NCI-H187 treated with DMSO at 0.1 percent for 48 hours (cell line): Measurements from ENCODE around the gene NELL2.

Experiments used
- DNase-seq: peaks from one replicate; lab custom pipeline; 2025; lab: John Stamatoyannopoulos, UW

The NELL2 gene

DNA sequence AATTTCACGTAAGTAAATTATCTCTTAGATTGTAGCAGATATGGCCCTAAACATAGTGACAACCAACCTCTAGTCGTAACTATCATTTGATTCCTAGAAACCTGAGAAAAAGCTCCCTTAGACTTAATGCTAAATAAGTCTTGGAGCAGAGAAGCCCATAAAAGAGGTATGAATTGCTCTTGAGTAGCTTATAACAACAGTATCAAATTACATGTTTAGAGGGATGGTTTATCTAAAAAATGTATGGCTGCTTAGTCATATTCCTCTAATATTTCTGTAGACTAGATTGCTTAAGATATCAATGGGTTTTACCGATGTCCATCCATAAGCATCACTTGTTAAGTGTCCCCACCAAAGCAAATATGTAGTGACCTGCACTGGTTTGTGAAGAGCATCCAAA, 259.7 kb downstream of the NELL2 start:
- no peak for DNase-seq

GRCh38 chr12:44611538-44611937, 264.6 kb downstream of the NELL2 start:
- no peak for DNase-seq

GRCh38 chr12:44603701-44604100, 272.4 kb downstream of the NELL2 start:
- no peak for DNase-seq

GRCh38 chr12:44592626-44593025, 283.5 kb downstream of the NELL2 start:
- no peak for DNase-seq

DNA sequence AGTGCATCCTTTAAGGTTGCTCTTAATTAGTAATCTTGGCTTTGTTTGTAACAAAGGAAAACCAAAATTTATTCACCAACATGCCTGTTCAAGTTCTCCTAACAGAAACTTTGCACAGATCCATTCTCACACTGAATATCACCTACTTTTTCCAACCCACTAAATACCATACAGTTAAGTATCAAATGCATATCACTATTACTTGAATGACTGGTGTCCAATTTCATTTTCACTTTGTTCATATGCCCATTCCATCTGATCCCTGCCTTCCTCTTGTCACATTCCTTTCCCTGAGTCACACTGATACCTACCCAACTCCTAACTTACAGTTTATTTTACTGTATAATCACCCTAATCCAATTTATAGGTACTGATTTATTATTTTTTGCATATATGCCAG, 286.4 kb downstream of the NELL2 start:
- DNase-seq = no peak

DNA sequence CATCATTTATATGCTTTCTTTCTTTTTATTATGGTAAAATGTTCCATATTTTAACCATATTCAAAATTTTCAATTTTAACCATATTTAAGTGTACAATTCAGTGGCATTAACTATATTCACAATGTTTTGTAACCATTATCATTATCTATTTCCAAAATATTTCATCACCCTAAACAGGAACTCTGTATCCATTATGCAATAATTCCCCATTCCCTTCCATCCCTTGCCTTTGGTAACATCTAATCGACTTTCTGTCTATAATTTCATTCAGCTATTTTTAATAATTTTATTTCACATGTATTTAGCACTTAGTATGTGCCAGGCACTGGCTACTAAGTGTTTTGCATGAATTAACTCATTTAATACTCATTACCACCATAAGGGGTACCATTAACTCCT, 287.5 kb downstream of the NELL2 start:
- DNase-seq = no peak

GRCh38 chr12:44584625-44585024, 291.5 kb downstream of the NELL2 start:
- DNase-seq = no peak

GRCh38 chr12:44582521-44582920, 293.6 kb downstream of the NELL2 start:
- DNase-seq = no peak

DNA sequence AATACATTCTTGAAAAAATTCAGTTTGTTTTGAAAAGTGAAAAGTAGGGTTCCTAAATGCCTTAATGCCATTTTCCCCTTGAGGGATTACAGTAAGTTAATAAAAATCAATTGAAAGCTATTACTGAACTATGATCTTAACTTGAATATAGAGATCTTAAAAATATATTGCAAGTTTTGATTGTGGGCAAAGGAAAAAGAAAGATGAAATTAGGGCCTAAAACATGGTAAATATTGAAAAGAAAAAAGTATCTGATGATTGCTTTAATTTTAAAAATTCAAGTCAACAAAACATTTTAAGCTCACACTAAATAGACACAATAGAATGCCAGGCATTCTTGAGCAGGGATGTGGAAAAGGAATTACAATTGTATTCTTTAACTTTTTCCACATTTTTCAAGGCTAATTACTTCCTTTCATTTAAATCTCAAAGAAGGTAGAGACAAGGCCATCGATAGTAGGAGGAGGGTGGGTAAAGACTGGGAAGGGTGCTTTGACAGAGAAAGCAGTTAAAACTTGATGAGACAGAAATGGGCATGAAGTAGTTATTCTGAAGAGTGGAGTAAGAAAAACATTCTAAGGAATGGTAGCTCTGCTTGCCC, 294.4 kb downstream of the NELL2 start:
- no peak for DNase-seq

DNA sequence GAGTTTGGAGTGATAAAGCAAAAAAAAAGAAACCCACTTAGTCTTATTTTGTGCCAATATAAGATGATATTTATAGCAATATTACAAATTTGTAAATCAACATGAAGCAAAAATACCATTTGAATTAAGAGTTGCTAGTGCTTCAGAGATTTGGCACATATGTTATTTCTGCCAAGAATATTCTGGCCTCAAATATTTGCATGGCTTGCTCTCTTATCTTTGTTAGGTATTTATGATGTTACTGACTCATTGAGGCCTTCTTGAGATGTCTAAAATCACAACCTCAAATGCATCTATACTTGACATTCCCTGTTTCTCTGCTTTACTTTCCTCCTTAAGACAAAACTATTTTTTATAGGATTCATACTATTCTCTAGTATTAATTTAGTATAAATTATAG, 301.5 kb downstream of the NELL2 start:
- no peak for DNase-seq

- DNase-seq = no peak
These were observed 302.4 kb downstream of the NELL2 start for GRCh38 chr12:44573723-44574122.

GRCh38 chr12:44571006-44571550, 305.0 kb downstream of the NELL2 start:
- DNase-seq = no peak

DNA sequence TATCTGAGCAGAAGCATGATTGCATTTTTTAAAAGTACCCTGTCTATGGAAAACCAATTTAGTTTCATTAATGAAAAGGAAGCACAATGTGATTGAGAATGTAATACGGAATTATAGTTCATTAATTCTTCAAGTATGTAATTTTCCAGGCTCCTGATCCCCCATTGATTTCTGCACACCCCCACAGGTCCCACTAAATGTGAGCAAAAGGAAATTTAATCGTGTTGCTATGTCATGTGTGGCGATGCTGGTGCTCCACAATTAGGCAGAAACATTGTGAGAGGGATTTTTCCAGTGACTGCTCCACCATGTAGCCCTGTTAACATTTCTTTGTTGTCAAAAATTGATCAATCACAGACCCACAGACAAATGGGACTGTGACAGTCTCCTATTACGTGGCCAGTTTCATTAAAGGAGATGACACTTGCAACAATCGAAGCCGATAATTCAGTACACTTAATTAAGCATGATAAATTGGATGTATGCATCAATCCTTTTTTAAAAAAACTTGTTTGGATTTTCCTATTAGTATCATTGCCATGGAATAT, 306.0 kb downstream of the NELL2 start:
- no peak for DNase-seq

DNA sequence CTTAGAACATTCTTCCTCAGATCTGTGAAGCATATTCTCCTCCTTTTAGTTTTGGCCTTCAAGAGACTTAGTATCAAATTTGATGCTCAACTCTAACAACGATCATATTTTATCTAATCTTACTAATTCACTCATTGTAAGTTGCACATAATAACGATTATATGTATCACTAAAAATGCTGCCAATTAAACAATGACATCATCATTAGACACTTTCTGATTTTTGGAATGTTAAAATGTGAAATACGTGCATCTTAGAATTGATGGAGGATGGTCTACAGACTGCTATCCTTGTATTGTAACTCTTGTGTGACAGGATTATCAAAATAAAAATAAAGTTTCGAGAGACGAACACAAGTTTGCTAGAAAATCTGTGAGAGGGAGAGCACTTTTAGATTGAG, 311.0 kb downstream of the NELL2 start:
- no peak for DNase-seq

DNA sequence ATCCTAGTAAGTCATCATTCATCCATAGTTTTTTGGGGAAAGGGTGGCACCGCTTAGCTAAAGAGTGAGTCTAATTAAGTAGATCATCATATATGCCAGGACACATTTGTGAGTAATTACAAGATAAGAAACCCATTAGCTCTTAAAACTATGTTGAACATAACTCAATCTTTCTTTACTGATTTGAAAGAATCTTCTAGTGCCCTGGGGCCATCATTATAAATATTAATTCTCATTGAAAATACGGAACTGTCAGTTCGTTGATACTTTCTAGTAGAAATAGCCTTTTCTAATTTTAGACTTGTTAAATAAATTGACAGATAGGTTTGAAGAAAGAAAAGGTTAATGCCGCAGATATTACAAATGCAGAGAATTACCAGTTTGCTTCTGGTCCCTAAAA, 312.6 kb downstream of the NELL2 start:
- no peak for DNase-seq

DNA sequence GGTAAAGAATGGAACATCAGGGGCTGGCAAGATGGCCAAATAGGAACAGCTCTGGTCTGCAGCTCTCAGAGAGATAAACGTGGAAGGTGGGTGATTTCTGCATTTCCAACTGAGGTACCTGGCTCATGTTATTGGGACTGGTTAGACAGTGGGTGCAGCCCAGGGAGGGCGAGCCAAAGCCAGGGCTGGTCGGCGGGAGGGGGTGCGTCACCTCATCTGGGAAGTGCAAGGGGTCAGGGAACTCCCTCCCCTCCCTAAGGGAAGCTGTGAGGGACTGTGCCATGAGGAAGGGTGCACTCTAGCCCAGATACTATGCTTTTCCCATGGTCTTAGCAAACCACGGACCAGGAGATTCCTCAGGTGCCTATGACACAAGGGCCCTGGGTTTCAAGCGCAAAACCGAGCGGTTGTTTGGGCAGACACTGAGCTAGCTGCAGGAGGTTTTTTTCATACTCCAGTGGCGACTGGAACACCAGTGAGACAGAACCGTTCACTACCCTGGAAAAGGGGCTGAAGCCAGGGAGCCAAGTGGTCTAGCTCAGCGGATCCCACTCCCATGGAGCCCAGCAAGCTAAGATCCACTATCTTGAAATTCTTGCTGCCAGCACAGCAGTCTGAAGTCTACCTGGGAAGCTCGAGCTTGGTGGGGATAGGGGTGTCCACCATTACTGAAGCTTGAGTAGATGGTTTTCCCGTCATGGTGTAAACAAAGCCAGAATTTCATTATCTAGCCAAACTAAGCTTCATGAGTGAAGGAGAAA, 317.6 kb downstream of the NELL2 start:
- no peak for DNase-seq

DNA sequence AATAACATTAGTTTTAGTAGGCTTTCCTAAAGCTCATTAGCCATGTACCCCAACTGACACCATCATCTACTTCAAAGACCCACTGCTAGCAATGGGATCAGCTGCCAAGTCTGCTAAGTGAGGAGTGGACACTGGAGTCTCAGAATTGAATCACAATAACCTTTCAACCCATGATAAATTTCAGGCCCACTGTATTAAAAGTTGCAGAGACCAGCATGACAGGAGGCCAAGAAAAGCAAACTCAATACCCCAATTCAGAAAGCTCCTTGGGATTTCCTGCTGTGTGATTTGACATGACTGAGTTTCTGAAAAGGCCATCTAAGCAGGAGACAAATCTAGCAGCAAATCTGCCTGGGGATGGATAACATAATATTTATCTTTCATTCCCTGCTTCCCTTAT, 320.7 kb downstream of the NELL2 start:
- DNase-seq = no peak

- DNase-seq = no peak
These were observed 324.5 kb downstream of the NELL2 start for GRCh38 chr12:44551631-44552030.

DNA sequence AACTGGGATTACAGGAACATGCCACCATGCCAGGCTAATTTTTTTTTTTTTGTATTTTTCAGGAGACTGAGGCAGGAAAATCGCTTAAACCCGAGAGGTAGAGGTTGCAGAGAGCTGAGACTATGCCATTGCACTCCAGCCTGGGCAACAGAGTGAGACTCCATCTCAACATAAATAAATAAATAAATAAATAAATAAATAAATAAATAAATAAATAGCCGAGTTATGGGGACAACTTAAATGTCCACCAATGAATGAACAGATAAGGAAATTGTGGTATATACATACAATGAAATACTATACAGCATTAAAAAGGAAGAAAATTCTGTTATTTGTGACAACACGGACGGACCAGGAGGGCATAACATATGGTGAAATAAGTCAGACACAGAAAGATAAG, 325.7 kb downstream of the NELL2 start:
- no peak for DNase-seq

DNA sequence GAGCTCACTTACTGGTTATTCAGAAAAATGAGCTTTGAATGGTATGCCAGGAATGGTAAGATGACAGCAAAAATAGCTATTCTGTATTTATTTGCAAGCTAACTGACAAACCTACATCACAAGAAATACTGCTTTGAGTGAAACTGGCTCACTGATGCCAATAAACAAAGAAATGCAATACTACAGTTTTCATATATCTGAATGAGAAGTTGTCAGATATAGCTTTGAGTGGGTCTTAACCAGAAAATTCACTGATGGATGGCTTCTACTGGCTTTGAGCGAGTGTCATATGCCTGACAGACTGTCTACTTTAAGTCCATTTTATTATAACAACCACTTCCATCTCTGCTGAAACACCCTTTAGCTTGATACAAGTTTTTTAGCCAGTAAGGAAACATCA, 330.1 kb downstream of the NELL2 start:
- DNase-seq = no peak

- DNase-seq = no peak
These were observed 332.1 kb downstream of the NELL2 start for GRCh38 chr12:44544018-44544417.

DNA sequence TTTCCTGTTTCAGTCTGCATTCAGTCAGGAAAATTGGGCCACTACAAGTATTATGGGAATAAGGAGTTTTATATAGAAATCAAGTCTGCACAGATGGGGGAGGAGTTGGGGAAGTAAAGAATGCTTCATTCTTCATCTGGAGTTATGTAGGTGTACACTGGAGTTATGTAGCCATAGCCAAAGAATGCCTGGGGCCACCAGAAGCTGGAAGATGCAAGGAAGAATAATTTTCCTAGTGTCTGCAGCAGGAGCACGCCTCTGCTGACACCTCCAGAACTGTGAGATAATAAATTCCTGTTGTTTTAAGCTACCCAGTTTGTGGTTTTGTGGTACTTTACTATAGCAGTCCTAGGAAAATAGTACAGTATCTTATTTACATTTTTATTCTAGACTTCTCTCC, 333.4 kb downstream of the NELL2 start:
- no peak for DNase-seq

GRCh38 chr12:44537354-44537753, 338.8 kb downstream of the NELL2 start:
- no peak for DNase-seq
